Measurements from ENCODE around the gene CASKIN1.

DNA sequence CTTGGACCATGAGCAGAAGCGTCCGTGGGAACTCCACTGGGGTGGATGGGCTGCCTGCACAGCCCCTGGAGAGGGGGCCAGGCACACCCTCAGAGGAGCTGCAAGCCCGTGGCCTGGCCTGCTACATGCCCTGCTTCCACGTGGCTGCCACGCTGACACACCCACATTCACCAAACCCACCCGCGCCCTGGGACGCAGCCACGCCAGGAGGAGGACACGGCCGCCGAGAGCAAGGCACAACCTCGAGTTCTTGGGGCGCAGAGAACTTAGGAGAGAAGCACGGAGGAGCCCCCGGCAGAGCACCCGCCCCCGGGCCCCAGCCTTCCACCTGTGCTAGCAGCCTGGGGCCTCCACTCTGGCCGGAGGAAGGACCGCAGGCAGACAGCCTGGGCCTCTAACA is 18.8 kb downstream of the CASKIN1 start:
- TF ChIP-seq SIN3A (IDR thresholded peaks at IDR 0.05; ENCODE audit: borderline replicate concordance, insufficient read depth, low read length), result no peak
- no peak for TF ChIP-seq POLR2AphosphoS5 (IDR thresholded peaks at IDR 0.05; ENCODE audit: low read depth, low read length)

All from PFSK-1 (cell line).